GM19372 (cell line): Measurements from ENCODE around the gene DNAJC5.
"Not testable (repeated sequence)": the region's sequence is repeated elsewhere in the genome, so short reads cannot be mapped to it uniquely, and the experiment has no call there.

Experiments used
- ATAC-seq: cut with Tn5 transposase; IDR thresholded peaks from one replicate; pipeline ENCODE4 v1.9.1; 2021; ENCODE audit warnings: mild to moderate bottlenecking, low read depth, moderate library complexity; ENCODE audit not compliant: unreplicated experiment

DNAJC5 gene

GRCh38 chr20:63950701-63951397 lies 55.9 kb downstream of the DNAJC5 start:
- ATAC-seq = no peak

DNA sequence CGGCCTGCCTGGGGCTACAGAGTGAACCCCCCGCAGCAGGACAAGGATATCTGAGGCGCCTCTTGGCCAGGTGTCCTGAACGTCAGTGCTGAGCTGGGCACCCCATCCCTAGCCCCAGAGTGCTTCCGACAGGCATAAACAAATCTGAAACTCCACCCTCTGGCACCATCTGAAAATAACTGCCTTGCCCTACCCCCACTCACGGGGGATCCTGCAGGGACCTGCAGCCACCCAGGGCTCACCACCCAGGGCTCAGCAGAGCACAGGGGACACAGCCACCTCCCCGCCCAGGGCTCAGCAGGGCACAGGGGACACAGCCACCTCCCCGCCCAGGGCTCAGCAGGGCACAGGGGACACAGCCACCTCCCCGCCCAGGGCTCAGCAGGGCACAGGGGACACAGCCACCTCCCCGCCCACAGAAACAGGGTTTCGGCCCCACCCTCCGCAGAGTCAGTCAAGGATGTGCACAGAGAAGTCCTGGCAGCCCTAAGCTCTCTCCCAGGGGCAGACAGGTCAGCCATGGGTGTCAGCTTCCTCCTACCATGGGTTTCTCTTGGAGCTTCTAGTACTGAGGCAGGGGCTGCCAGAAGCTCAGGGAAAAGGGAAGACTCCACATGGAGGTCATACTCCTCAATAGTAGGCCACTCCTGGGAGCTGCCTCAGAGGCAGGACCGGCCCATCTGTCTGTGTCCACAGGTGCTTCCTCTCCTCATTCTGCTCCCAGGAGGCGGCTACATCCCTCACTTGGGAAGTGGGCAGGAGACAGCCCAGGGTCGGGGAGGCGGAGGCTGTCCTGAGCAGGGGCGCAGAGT lies 56.7 kb downstream of the DNAJC5 start:
- no peak for ATAC-seq

DNA sequence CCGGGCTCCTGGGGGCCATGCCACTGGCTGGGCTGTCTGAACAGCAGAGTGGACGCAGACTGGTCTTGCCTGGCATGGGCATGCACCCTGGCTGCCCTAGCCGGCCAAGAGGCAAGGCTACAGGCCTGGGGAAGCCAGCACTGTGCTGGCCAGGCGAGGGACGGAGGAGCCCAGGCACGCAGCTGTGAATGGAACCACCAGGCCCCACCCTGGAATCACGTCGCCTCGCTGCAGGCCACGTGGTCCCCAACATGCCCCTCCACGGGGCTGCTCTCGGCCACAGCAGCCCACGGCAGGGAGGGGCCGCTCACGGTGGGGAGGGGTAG lies 57.2 kb downstream of the DNAJC5 start:
- ATAC-seq = no peak

DNA sequence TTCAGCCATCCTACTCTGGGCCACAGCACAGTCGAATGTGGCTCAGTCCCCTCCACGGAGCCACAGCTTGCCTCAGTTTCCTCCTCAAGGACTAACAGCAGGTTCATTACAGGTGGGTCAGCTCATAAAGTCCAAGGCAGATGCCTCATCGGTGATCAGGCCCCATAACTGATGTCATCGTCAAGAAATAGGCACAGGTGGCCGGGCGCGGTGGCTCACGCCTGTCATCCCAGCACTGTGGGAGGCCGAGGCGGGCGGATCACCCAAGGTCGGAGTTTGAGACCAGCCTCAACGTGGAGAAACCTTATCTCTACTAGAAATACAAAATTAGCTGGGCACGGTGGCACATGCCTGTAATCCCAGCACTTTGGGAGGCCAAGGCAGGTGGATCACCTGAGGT lies 57.8 kb downstream of the DNAJC5 start:
- no peak for ATAC-seq

DNA sequence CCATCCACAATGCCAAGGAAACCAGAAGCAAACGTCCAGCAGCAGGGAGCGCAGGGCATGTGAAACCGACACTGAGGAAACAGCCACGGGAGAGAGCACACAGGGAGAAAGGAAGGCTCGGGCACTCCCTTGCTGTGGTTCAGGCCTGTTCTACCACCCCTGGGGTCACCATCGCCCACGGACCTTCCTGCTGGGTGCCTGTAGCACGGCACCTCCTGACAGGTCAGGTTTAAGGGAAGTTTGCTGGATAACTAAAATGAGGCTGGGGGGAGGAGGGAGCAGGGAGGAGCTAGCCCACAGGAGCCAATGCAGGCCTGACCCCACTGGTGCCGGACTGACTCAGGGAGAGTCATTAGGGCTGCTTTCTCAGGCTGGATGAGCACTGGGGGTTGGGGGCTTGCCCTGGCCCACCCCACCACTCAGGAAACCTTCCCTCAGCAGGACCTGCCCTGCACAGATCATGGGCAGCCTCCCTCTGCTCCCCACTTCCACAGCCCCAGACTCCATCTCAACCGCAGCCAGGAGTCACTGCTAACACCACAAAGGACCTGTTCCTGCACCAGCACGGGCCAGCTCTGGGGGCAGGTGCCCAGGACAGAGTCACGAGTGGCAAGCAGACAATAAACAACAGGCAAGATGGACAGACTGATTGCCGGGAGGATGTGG lies 59.0 kb downstream of the DNAJC5 start:
- ATAC-seq = no peak

GRCh38 chr20:63955281-63955826 lies 60.4 kb downstream of the DNAJC5 start:
- no peak for ATAC-seq

DNA sequence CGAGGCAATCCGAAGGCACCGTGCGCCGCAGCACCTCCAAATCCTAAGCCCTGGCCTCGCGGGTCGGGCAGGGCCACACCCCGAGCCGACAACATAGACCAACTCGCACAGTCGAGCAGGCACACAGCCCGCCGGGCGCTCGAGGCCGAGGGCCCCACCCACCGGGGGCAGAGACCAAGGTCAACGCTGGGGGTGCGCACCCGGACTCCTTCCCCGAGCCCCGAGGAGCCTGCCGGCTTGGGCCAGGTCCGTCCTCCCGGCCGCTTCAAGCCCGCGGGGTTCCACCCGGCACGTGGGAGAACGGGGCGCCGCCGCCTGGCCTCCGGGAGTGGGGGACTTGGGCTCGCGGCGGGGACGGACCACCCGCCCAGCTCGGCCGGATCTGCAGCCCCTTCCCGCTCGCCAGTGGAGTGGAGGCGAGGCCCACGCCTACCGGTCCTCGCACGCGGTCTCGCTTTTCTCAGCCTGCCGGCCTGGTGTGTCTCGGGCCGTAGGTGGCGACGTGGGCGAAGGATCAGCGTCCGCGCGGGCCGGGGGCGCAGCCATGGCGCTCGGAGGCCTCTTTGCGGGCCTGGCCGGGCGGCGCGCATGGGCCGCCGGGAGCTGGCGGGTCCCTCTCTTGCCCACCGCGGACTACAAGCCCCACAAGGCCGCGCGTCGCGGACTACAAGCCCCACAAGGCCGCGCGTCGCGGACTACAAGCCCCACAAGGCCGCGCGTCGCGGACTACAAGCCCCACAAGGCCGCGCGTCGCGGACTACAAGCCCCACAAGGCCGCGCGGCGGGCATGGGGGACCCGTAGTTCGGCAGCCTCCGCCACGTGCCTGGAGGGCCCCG lies 61.1 kb downstream of the DNAJC5 start, which contains the start of gene UCKL1:
Gene UCKL1, minus strand, starts transcription at position 590 of the 837 bp plus-strand sequence. Its CDS starts 44 bp downstream, at position 546.
- ATAC-seq = peak; percentile 75

GRCh38 chr20:63956664-63957003 lies 61.7 kb downstream of the DNAJC5 start:
- ATAC-seq = peak; percentile 9

GRCh38 chr20:63957004-63957689 lies 62.2 kb downstream of the DNAJC5 start:
- ATAC-seq = peak; percentile 22

- no peak for ATAC-seq
Measured at GRCh38 chr20:63957690-63958441, 62.9 kb downstream of the DNAJC5 start.

DNA sequence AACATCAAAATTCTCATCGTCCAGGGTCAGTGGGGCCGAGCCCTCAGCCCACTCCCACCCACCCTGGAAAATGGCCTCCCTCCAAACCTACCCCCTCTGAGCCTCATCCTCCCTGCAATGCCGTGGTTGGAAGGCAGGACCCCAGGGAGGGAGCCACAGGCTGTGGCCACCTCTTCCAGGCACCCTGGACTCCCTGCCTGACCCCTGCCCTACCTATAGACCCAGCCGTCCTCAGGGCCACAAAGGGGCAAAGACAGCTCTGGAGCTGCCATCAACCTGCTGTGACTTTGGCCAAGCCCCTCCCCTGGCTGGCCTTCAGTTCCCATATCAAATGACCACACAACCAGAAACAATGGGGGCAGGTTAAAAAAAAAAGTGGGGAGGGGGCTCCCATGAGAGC lies 63.5 kb downstream of the DNAJC5 start:
- no peak for ATAC-seq

DNA sequence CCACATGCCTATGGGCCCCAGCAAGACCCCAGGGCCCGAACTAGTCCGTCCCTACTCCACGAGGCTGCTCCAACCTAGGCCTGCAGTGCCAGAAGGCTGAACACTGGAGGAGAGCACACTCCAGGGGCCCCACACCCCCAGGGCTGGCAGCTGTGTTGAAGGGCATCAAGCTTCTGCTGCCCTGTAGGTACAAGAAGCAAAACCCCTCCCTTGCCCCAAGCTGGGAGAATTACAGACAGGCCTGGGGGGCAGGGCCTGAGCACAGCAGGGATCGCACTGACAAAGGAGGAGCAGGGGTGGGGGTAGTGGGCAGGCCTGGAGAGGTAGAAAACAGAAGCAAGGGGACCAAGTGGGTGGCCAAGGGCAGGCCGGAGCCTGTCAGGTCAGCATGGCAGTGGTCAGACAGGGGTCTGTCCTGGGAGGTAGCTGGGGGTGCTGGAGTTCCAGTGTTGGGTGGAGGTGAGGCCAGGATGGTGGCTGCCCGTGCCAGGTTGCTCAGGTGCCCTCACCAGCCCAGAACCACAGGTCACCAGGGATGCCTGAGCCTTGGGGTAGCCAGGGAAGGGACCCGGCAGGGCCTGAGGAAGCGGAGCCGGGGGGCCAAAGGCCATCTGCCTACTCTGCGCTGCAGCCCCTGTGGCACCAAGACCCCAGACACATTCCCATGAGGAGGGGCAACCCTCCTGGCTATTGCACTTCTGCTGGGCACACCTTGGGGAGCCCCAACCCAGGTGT lies 64.2 kb downstream of the DNAJC5 start:
- ATAC-seq = no peak

DNA sequence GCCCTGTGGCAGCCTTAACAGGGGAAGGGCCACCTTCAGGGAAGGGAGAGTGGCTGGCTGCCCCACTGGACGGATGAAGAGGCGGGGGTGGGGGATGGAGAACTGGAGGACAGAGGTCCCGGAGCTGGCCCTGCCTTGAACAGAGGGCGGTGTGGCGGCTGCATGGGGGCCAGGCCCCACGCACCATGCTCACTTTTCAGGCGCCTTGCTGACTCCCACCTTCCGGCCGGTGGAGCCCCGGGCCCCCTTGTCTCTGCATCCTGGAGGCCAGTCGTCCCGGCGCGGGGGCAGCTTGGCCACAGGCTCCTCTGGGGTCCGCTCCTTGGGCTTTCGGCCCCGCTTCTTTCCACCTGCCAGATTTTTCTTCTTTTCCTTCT lies 64.8 kb downstream of the DNAJC5 start:
- ATAC-seq = no peak

DNA sequence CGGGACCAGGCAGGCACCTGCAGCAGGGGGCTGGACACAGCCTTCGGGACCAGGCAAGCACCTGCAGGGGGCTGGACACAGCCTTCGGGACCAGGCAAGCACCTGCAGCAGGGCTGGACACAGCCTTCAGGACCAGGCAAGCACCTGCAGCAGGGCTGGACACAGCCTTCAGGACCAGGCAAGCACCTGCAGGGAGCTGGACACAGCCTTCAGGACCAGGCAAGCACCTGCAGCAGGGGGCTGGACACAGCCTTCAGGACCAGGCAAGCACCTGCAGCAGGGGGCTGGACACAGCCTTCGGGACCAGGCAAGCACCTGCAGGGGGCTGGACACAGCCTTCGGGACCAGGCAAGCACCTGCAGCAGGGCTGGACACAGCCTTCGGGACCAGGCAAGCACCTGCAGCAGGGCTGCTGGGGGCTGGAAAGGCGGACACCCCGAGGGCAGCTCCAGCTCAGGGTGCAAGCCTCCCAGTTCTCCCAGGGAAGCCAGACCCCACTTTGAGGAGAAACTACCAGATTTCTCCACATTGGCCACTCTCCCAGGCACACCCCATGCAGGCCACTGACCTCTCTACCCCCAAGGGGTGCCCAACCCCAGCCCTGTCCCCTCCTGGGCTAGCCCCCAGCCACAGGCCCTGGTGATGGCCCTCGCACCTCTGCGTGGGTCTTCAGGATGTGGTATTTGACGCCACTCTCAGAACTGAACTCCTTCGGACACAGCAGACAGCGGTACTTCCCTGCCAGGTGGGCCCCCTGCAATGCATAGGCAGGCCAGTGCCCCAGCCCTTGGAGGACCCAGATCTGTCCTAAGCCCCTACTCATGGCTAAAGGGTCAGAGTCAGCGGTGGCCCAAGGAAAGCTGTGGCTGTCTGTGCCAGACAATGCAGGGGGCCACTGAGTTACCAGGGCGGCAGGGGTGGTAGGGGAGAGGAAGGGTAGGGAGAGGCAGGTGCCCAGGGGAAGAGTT lies 66.0 kb downstream of the DNAJC5 start:
- ATAC-seq = not testable (repeated sequence)

GRCh38 chr20:63961664-63962425 lies 66.9 kb downstream of the DNAJC5 start:
- ATAC-seq = no peak

DNA sequence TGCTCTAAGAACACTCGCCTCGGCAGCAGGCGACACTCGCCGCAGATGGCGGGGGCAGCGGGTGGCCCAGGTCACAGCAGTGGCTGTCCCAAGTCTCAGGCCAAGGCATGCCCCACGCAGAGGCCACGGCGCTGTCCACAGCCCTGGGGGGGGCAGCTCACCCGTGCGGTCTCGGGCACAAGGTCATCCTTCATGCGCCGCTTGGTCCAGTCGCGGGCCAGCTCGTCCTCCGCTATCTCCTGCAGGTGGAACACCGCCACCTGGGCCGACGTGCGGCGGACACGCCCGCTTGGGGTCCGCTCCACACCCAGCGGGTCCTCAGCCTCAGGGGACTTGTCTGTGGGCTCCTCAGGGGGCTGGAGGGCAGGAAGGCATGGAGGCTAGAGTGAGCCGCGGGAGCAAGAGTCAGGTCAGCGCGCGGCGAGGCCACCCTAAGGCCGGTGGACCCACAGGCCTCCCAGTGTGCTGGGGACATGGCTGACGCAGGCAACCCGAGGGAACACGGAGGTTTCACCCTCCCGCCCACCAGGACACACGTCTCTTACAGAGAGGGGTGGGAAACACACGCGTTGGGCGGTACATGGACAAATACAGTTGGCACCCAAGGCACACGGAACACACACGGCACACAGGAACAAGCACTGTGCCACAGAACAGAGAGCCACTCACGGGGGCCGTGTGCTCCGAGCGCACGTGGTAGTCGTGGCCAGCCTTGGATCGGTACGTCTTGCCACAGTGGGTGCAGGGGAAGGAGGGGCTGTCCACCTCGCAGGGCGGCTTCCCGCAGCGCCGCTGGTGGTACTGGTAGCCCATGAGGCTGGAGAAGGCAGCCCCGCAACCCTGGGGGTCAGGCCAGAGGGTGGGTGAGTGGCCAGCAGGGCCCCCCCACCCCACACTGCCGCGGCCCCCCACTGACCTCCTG lies 67.8 kb downstream of the DNAJC5 start:
- ATAC-seq = no peak
